HepG2 (cell line): ENCODE results near the gene UNC5CL. TPM values are rescaled to one million over a fixed set of nuclear protein-coding genes. Genes with fewer than 3 reads are reported as not detected.

Source experiments
- ATAC-seq: fragments of 200-7000 bp; cut with Tn5 transposase; 3 replicates; pipeline ENCODE4 v1.9.1; 2020; ENCODE audit warnings: mild to moderate bottlenecking, moderate library complexity
- BruUV-seq: library from RNA; stranded (reverse); fragments of 400-500 nt; replicated peaks from 2 replicates; lab custom pipeline; 2021; lab: Mats Ljungman, UMichigan
- CTCF ChIA-PET: fragments of 300-600 bp; formaldehyde crosslinking; extraction: SDS; loops from one replicate; lab custom pipeline; 2021; ENCODE audit warnings: low total read pairs, inconsistent platforms, low intra/inter-chr PET ratio; lab: Yijun Ruan, JAX
- POLR2A ChIA-PET: fragments of 350-600 bp; sonication (Branson Sonifier 250); formaldehyde crosslinking; loops from one replicate; lab custom pipeline; 2020; ENCODE audit warnings: antibody characterized with exemption, inconsistent platforms; lab: Yijun Ruan, JAX
- DNase-seq: peaks from one replicate; pipeline ENCODE4 v3.0.0-alpha.2; 2015; ENCODE audit warnings: low spot score
- FAIRE-seq: peaks from 3 replicates; lab custom pipeline; 2011; peaks lifted over from hg19 to GRCh38; lab: Jason Lieb, UNC
- H2AFZ ChIP-seq: one replicate; pipeline ENCODE4 v1.6.1; 2011; ENCODE audit warnings: low read length, inconsistent platforms
- H3K27ac ChIP-seq: fragments of 300-600 bp; 3 replicates; pipeline ENCODE4 v1.8.0; 2011; ENCODE audit warnings: mixed run types, mild to moderate bottlenecking, mixed read lengths, low read length, inconsistent platforms; ENCODE audit not compliant: insufficient read depth; ENCODE audit errors: extremely low read length
- H3K27me3 ChIP-seq, 2 experiments: fragments of 200-600 bp in 1 of 2; 2 replicates in 1 of 2; 3 replicates in 1 of 2; pipeline versions ENCODE4 v1.6.0 to v1.8.0; 2011; ENCODE audit warnings: low read length in 2 of 2, mild to moderate bottlenecking in 2 of 2, moderate library complexity in 2 of 2, inconsistent platforms in 1 of 2; ENCODE audit not compliant: insufficient read depth in 2 of 2, control insufficient read depth in 1 of 2
- H3K36me3 ChIP-seq, 2 experiments: fragments of 200-600 bp in 1 of 2; replicated peaks in 1 of 2; 2 replicates in 1 of 2; 3 replicates in 1 of 2; pipeline versions ENCODE4 v1.5.1 to v1.8.0; 2011; ENCODE audit warnings: low read length in 2 of 2, inconsistent platforms in 1 of 2; ENCODE audit not compliant: insufficient read depth in 2 of 2, control insufficient read depth in 1 of 2
- H3K4me1 ChIP-seq: 2 replicates; pipeline ENCODE4 v1.5.1; 2012; ENCODE audit warnings: low read length, inconsistent platforms; ENCODE audit not compliant: insufficient read depth
- H3K4me2 ChIP-seq: 2 replicates; pipeline ENCODE4 v1.6.0; 2011; ENCODE audit warnings: low read depth, low read length, inconsistent platforms
- H3K4me3 ChIP-seq, 3 experiments: fragments of 200-600 bp in 1 of 3; sonication (generic), shearing (Covaris generic) in 1 of 3; replicated peaks in 1 of 3; 2 replicates each; pipeline ENCODE4 v1.5.1; 2011 to 2016; ENCODE audit warnings: low read length in 3 of 3, inconsistent platforms in 2 of 3, low read depth in 2 of 3, mild to moderate bottlenecking in 2 of 3, control low read depth in 1 of 3, mixed read lengths in 1 of 3; ENCODE audit not compliant: insufficient read depth in 1 of 3
- H3K79me2 ChIP-seq: one replicate; pipeline ENCODE4 v1.6.1; 2011; ENCODE audit warnings: low read length, inconsistent platforms; ENCODE audit not compliant: insufficient read depth
- H3K9ac ChIP-seq: 2 replicates; pipeline ENCODE4 v1.6.0; 2011; ENCODE audit warnings: mild to moderate bottlenecking, low read depth, low read length, inconsistent platforms; ENCODE audit not compliant: insufficient read depth
- H3K9me3 ChIP-seq: 2 replicates; pipeline ENCODE4 v1.5.1; 2012; ENCODE audit warnings: mild to moderate bottlenecking, low read length
- H4K20me1 ChIP-seq: 2 replicates; pipeline ENCODE4 v1.6.0; 2011; ENCODE audit warnings: inconsistent platforms, mild to moderate bottlenecking, low read length, moderate library complexity; ENCODE audit not compliant: insufficient read depth
- AKNA ChIP-seq: sonication (generic); formaldehyde crosslinking; IDR thresholded peaks from 2 replicates; pipeline ENCODE4 v1.4.0; 2020; ENCODE audit warnings: missing genetic modification reagents, borderline replicate concordance
- HNRNPK ChIP-seq: fragments of 200-400 bp; formaldehyde crosslinking; IDR thresholded peaks from 2 replicates; pipeline ENCODE4 v1.6.1; 2018; ENCODE audit warnings: low read length, low read depth, moderate library complexity, mild to moderate bottlenecking; ENCODE audit not compliant: poor library complexity, severe bottlenecking
- NFYB ChIP-seq: sonication (generic); formaldehyde crosslinking; IDR thresholded peaks from 2 replicates; pipeline ENCODE4 v1.4.0; 2020; ENCODE audit warnings: missing genetic modification reagents
- PATZ1 ChIP-seq: sonication (generic); formaldehyde crosslinking; IDR thresholded peaks from 2 replicates; pipeline ENCODE4 v1.4.0; 2020; ENCODE audit warnings: missing genetic modification reagents
- RBM39 ChIP-seq: fragments of 200-400 bp; formaldehyde crosslinking; IDR thresholded peaks from one replicate; pipeline ENCODE4 v1.6.1; 2018; ENCODE audit warnings: antibody characterized with exemption, mild to moderate bottlenecking, low read depth, low read length; ENCODE audit not compliant: poor library complexity, severe bottlenecking
- THAP9 ChIP-seq: sonication (generic); formaldehyde crosslinking; IDR thresholded peaks from 2 replicates; pipeline ENCODE4; 2020; ENCODE audit warnings: missing genetic modification reagents, mild to moderate bottlenecking, borderline replicate concordance
- WIZ ChIP-seq: sonication (generic); formaldehyde crosslinking; IDR thresholded peaks from 2 replicates; pipeline ENCODE4 v1.5.1; 2020; ENCODE audit warnings: mild to moderate bottlenecking, missing genetic modification reagents
- ZNF629 ChIP-seq: sonication (generic); formaldehyde crosslinking; conservative IDR thresholded peaks from 2 replicates; pipeline ENCODE4 v1.5.0; 2020; ENCODE audit warnings: missing genetic modification reagents
- ZNF776 ChIP-seq: sonication (generic); formaldehyde crosslinking; IDR thresholded peaks from 2 replicates; pipeline ENCODE4 v1.4.0; 2020; ENCODE audit warnings: mild to moderate bottlenecking, missing genetic modification reagents
- WGBS: methylation state at CpG from one replicate; pipeline ENCODE4 v1.1.6; 2017; ENCODE audit warnings: low lambda C conversion rate; 5-methylcytosine and 5-hydroxymethylcytosine counted together
- in situ Hi-C: cut with HindIII; loops from 2 replicates; pipeline ENCODE4 v1.10.0; 2017; ENCODE audit warnings: low pct_unique_long_range_greater_than_20kb; ENCODE audit not compliant: extremely low pct_ligation_motif_present
- intact Hi-C: fragments of 100-400 bp; cut with micrococcal nuclease; formaldehyde crosslinking; loops from one replicate; pipeline ENCODE4 v1.10.0; 2022; ENCODE audit not compliant: unreplicated experiment
- polyA plus RNA-seq, 8 experiments: library from polyadenylated mRNA; depleted of rRNA in 3 of 8; stranded (reverse) in 7 of 8; unstranded in 1 of 8; fragments of >200 nt; fragmentation: Illumina TruSeq in 4 of 8; extraction: Trizol in 4 of 8; gene quantifications; 2 replicates each; pipeline versions ENCODE4 v1.2.1 to v1.2.3, GENCODE V29; 2011 to 2016; ENCODE audit warnings: low read depth in 4 of 8, missing spikeins in 1 of 8, mixed read lengths in 1 of 8; ENCODE audit not compliant: insufficient read depth in 1 of 8
- total RNA-seq, 5 experiments: library from RNA; depleted of rRNA; stranded (reverse); fragments of >200 nt; fragmentation: Illumina TruSeq; extraction: Trizol; gene quantifications; 2 replicates each; pipeline ENCODE4 v1.2.3, GENCODE V29; 2016; ENCODE audit warnings: low read depth in 1 of 5
- TF ChIP-seq, protein P1 (sequence below): sonication (generic); formaldehyde crosslinking; IDR thresholded peaks from 2 replicates; pipeline ENCODE4 v1.5.0; 2020; ENCODE audit warnings: missing genetic modification reagents

The UNC5CL gene
- total and polyA plus RNA-seq, 2 of the 13 experiments (the other 11 are each of a cell fraction or from before 2014, with no cell fraction given), result 2.4 to 2.5 TPM

- no peak overlapping the region for H3K4me2 ChIP-seq
- H3K27ac ChIP-seq, result no peak overlapping the region
- H4K20me1 ChIP-seq, result no peaks in the 10 kb centered on the region
- no TSS peak for BruUV-seq
- H3K79me2 ChIP-seq, result no peaks in the 10 kb centered on the region
- DNase-seq, result no peak
- 94% methylated on average over 1 of the region's 1 CpG for WGBS
- ATAC-seq, result no peak
- POLR2A ChIA-PET, result interaction anchor here (1.7 kb wide), 1 partner anchor 56 kb away, joined by 4 read pairs; no protein-coding TSS in a partner anchor
- TF ChIP-seq ZNF629 (peak; percentile 74; the same call in 1 of the 2 replicates), RBM39 (no peak), WIZ (CRISPR knock-in tag) (no peak), THAP9 (CRISPR knock-in tag) (no peak), PATZ1 (no peak), ZNF776 (CRISPR knock-in tag) (no peak), NFYB (no peak), AKNA (CRISPR knock-in tag) (no peak), HNRNPK (peak; percentile 53)
- TF ChIP-seq, protein P1, sequence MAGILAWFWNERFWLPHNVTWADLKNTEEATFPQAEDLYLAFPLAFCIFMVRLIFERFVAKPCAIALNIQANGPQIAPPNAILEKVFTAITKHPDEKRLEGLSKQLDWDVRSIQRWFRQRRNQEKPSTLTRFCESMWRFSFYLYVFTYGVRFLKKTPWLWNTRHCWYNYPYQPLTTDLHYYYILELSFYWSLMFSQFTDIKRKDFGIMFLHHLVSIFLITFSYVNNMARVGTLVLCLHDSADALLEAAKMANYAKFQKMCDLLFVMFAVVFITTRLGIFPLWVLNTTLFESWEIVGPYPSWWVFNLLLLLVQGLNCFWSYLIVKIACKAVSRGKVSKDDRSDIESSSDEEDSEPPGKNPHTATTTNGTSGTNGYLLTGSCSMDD (CRISPR knock-in tag), result no peak
- H3K4me3 ChIP-seq, result no peak overlapping the region
- CTCF ChIA-PET, result no interaction called here
- in situ Hi-C loops (no loop called here), intact Hi-C loops (no loop called here)
- H3K4me1 ChIP-seq, result peaks cover 49% of the 10 kb centered on the region
- no peak overlapping the region for H2AFZ ChIP-seq
- H3K9me3 ChIP-seq, result no peaks in the 10 kb centered on the region
- H3K9ac ChIP-seq, result no peak overlapping the region
- no peaks in the 10 kb centered on the region for H3K36me3 ChIP-seq
- H3K27me3 ChIP-seq, result no peaks in the 10 kb centered on the region; a peak in 1 of 5 replicates
- FAIRE-seq, result no peak
Measured at GRCh38 chr6:41009669-41010068, 29.4 kb downstream of the UNC5CL start.
